Measurements from ENCODE around the gene MLXIPL. TPM values are rescaled to one million over a fixed set of nuclear protein-coding genes. Genes with fewer than 3 reads are reported as not detected.

Gene MLXIPL
- total RNA-seq, 1 experiment from 2014 or later = 0.03 TPM

- in situ Hi-C loops (cut with HindIII; ENCODE audit: low pct_unique_long_range_greater_than_20kb, low sequenced_read_pairs) = no loop called here
- DNase-seq (ENCODE audit: low read depth, low spot score) = no peak
Observed at GRCh38 chr7:73648593-73649332, 24.4 kb upstream of the MLXIPL start.

GRCh38 chr7:73647725-73648592 lies 23.6 kb upstream of the MLXIPL start:
- in situ Hi-C loops (cut with HindIII; ENCODE audit: low pct_unique_long_range_greater_than_20kb, low sequenced_read_pairs) = no loop called here

GRCh38 chr7:73646785-73647724 lies 22.7 kb upstream of the MLXIPL start:
- no peak for DNase-seq (ENCODE audit: low read depth, low spot score)
- in situ Hi-C loops (cut with HindIII; ENCODE audit: low pct_unique_long_range_greater_than_20kb, low sequenced_read_pairs) = no loop called here

More at GRCh38 chr7:73647725-73648592, 23.6 kb upstream of the MLXIPL start:
- DNase-seq (ENCODE audit: low read depth, low spot score) = peak; percentile 27

- in situ Hi-C loops (cut with HindIII; ENCODE audit: low pct_unique_long_range_greater_than_20kb, low sequenced_read_pairs) = no loop called here
- no peak for DNase-seq (ENCODE audit: low read depth, low spot score)
Observed at GRCh38 chr7:73645643-73646174, 21.4 kb upstream of the MLXIPL start.

GRCh38 chr7:73644688-73645286 lies 20.5 kb upstream of the MLXIPL start:
- no peak for DNase-seq (ENCODE audit: low read depth, low spot score)
- in situ Hi-C loops (cut with HindIII; ENCODE audit: low pct_unique_long_range_greater_than_20kb, low sequenced_read_pairs) = no loop called here

- no peak for DNase-seq (ENCODE audit: low read depth, low spot score)
- in situ Hi-C loops (cut with HindIII; ENCODE audit: low pct_unique_long_range_greater_than_20kb, low sequenced_read_pairs) = no loop called here
Observed at GRCh38 chr7:73642834-73643233, 18.5 kb upstream of the MLXIPL start.

GRCh38 chr7:73638911-73639310 lies 14.6 kb upstream of the MLXIPL start:
- DNase-seq (ENCODE audit: low read depth, low spot score) = no peak
- in situ Hi-C loops (cut with HindIII; ENCODE audit: low pct_unique_long_range_greater_than_20kb, low sequenced_read_pairs) = no loop called here

- in situ Hi-C loops (cut with HindIII; ENCODE audit: low pct_unique_long_range_greater_than_20kb, low sequenced_read_pairs) = no loop called here
- DNase-seq (ENCODE audit: low read depth, low spot score) = no peak
Observed at GRCh38 chr7:73635428-73636200, 11.3 kb upstream of the MLXIPL start.

- no peak for DNase-seq (ENCODE audit: low read depth, low spot score)
- in situ Hi-C loops (cut with HindIII; ENCODE audit: low pct_unique_long_range_greater_than_20kb, low sequenced_read_pairs) = no loop called here
Observed at GRCh38 chr7:73633844-73634243, 9.5 kb upstream of the MLXIPL start.

GRCh38 chr7:73633323-73633722 lies 9.0 kb upstream of the MLXIPL start:
- in situ Hi-C loops (cut with HindIII; ENCODE audit: low pct_unique_long_range_greater_than_20kb, low sequenced_read_pairs) = no loop called here
- DNase-seq (ENCODE audit: low read depth, low spot score) = no peak

- in situ Hi-C loops (cut with HindIII; ENCODE audit: low pct_unique_long_range_greater_than_20kb, low sequenced_read_pairs) = no loop called here
Observed at GRCh38 chr7:73631558-73631957, 7.2 kb upstream of the MLXIPL start.

GRCh38 chr7:73628504-73628903 lies 4.2 kb upstream of the MLXIPL start:
- in situ Hi-C loops (cut with HindIII; ENCODE audit: low pct_unique_long_range_greater_than_20kb, low sequenced_read_pairs) = no loop called here
- DNase-seq (ENCODE audit: low read depth, low spot score) = no peak

More at GRCh38 chr7:73631558-73631957, 7.2 kb upstream of the MLXIPL start:
- DNase-seq (ENCODE audit: low read depth, low spot score) = no peak

GRCh38 chr7:73626814-73627213 lies 2.5 kb upstream of the MLXIPL start:
- DNase-seq (ENCODE audit: low read depth, low spot score) = peak; percentile 26
- in situ Hi-C loops (cut with HindIII; ENCODE audit: low pct_unique_long_range_greater_than_20kb, low sequenced_read_pairs) = no loop called here

GRCh38 chr7:73625276-73625675 lies 954 bp upstream of the MLXIPL start:
- in situ Hi-C loops (cut with HindIII; ENCODE audit: low pct_unique_long_range_greater_than_20kb, low sequenced_read_pairs) = no loop called here
- no peak for DNase-seq (ENCODE audit: low read depth, low spot score)

- in situ Hi-C loops (cut with HindIII; ENCODE audit: low pct_unique_long_range_greater_than_20kb, low sequenced_read_pairs) = no loop called here
- no peak for DNase-seq (ENCODE audit: low read depth, low spot score)
Observed at GRCh38 chr7:73624669-73625001, 313 bp upstream of the MLXIPL start.

GRCh38 chr7:73622909-73623797 lies 1.2 kb downstream of the MLXIPL start:
- in situ Hi-C loops (cut with HindIII; ENCODE audit: low pct_unique_long_range_greater_than_20kb, low sequenced_read_pairs) = no loop called here

More at GRCh38 chr7:73622909-73623797, 1.2 kb downstream of the MLXIPL start:
- no peak for DNase-seq (ENCODE audit: low read depth, low spot score)
